Natural killer cell (primary cell): ENCODE results near the gene UPP1. TPM values are rescaled to one million over a fixed set of nuclear protein-coding genes. Genes with fewer than 3 reads are reported as not detected.

Experiments
- ATAC-seq, 3 donors: fragments of 150-1000 bp in 2 of 3; fragments of 200-7000 bp in 1 of 3; cut with Tn5 transposase; 1 replicate in 1 of 3; 2 replicates in 2 of 3; pipeline ENCODE4 v1.10.0; 2021; ENCODE audit warnings: mild to moderate bottlenecking in 2 of 3, moderate library complexity in 2 of 3
- DNase-seq, 2 donors: peaks; one replicate each; pipeline versions ENCODE4 v3.0.0 to v3.0.0-alpha.2; 2013 to 2021; ENCODE audit warnings: mixed read lengths in 1 of 2
- H3K27ac ChIP-seq: one replicate; pipeline ENCODE4 v1.5.1; 2013; ENCODE audit warnings: mild to moderate bottlenecking, low read length
- H3K27me3 ChIP-seq: one replicate; pipeline ENCODE4 v1.6.1; 2013; ENCODE audit warnings: low read length; ENCODE audit not compliant: control insufficient read depth, insufficient read depth
- H3K36me3 ChIP-seq: one replicate; pipeline ENCODE4 v1.6.1; 2013; ENCODE audit warnings: low read length; ENCODE audit not compliant: control insufficient read depth, insufficient read depth
- H3K4me1 ChIP-seq: one replicate; pipeline ENCODE4 v1.6.1; 2013; ENCODE audit warnings: low read length; ENCODE audit not compliant: control insufficient read depth, insufficient read depth
- H3K4me3 ChIP-seq: one replicate; pipeline ENCODE4 v1.5.1; 2013; ENCODE audit warnings: low read length
- H3K9me3 ChIP-seq: one replicate; pipeline ENCODE4 v1.6.1; 2013; ENCODE audit warnings: low read length; ENCODE audit not compliant: control insufficient read depth, insufficient read depth
- H3K27ac Mint-ChIP-seq, 2 donors: one replicate each; pipeline ENCODE4 v1.8.0; 2022; ENCODE audit warnings: mild to moderate bottlenecking in 2 of 2, mixed read lengths in 2 of 2, moderate library complexity in 1 of 2
- H3K27me3 Mint-ChIP-seq, 2 donors: one replicate each; pipeline ENCODE4 v1.8.0; 2022; ENCODE audit warnings: low read depth in 2 of 2, mixed read lengths in 2 of 2
- H3K36me3 Mint-ChIP-seq: one replicate; pipeline ENCODE4 v1.8.0; 2022; ENCODE audit warnings: mixed read lengths
- H3K4me1 Mint-ChIP-seq, 2 donors: one replicate each; pipeline ENCODE4 v1.8.0; 2022; ENCODE audit warnings: mixed read lengths in 2 of 2
- H3K4me3 Mint-ChIP-seq: one replicate; pipeline ENCODE4 v1.8.0; 2022; ENCODE audit warnings: mild to moderate bottlenecking, moderate library complexity, mixed read lengths
- H3K9me3 Mint-ChIP-seq, 2 donors: one replicate each; pipeline ENCODE4 v1.8.0; 2022; ENCODE audit warnings: mixed read lengths in 2 of 2
- WGBS: methylation state at CpG from one replicate; pipeline ENCODE4 v1.1.7; 2013; ENCODE audit warnings: missing lambda C conversion rate; ENCODE audit not compliant: insufficient coverage; 5-methylcytosine and 5-hydroxymethylcytosine counted together
- intact Hi-C: fragments of 100-400 bp; cut with micrococcal nuclease; formaldehyde crosslinking; loops from one replicate; pipeline ENCODE4 v1.14.2; 2022
- total RNA-seq, 4 donors: library from RNA; stranded (reverse); fragments of 120-200 nt in 1 of 4; gene quantifications; one replicate each; pipeline versions ENCODE4 v1.2.3 to v1.2.4, GENCODE V29; 2013 to 2022
- TF ChIP-seq, protein P1 (sequence below): fragments of 200-600 bp; IDR thresholded peaks from one replicate; pipeline ENCODE4 v1.8.0; 2022; ENCODE audit warnings: antibody characterized with exemption

The UPP1 gene
- total RNA-seq, 3 donors from 2014 or later (not counting 1 experiment from before 2014, with no cell fraction given) = 98.5 to 121 (median 113) TPM

DNA sequence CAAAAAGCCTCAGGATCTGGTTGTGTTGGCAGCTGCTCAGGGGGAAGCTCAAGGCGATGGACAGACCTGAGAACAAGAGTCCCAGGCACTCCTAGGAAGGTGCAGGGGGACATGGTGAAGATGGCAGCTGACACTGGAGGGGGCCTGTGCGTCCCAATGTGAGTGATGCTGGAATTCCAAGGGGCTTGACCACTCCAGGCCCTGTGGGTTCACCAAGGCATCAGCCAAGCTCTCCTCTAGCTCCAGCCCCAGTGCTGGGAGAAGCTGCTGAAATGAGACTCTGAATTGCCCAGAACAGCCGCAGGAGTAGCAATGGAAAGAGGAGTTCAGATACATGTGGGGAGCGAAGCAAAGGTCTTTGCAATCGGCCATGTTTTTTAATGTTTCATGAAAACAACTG, 16.0 kb downstream of the UPP1 start:
- H3K4me1 ChIP-seq = peaks cover 25% of the 10 kb centered on the region
- H3K9me3 ChIP-seq = no peaks in the 10 kb centered on the region
- 98% methylated on average over 5 of the region's 5 CpGs for WGBS
- H3K36me3 Mint-ChIP-seq = peaks cover 22% of the 10 kb centered on the region
- peaks cover 79% of the 10 kb centered on the region for H3K36me3 ChIP-seq
- DNase-seq (no peak), ATAC-seq (no peak)
- no peaks in the 10 kb centered on the region for H3K9me3 Mint-ChIP-seq
- H3K27ac Mint-ChIP-seq = peak overlapping the region; percentile 62 to 66
- no peaks in the 10 kb centered on the region for H3K27me3 Mint-ChIP-seq
- peaks cover 30 to 43% of the 10 kb centered on the region in 2 donors for H3K4me1 Mint-ChIP-seq
- H3K4me3 Mint-ChIP-seq = no peak overlapping the region
- H3K27ac ChIP-seq = no peak overlapping the region
- no peak overlapping the region for H3K4me3 ChIP-seq
- intact Hi-C loops = no loop called here
- TF ChIP-seq, protein P1, sequence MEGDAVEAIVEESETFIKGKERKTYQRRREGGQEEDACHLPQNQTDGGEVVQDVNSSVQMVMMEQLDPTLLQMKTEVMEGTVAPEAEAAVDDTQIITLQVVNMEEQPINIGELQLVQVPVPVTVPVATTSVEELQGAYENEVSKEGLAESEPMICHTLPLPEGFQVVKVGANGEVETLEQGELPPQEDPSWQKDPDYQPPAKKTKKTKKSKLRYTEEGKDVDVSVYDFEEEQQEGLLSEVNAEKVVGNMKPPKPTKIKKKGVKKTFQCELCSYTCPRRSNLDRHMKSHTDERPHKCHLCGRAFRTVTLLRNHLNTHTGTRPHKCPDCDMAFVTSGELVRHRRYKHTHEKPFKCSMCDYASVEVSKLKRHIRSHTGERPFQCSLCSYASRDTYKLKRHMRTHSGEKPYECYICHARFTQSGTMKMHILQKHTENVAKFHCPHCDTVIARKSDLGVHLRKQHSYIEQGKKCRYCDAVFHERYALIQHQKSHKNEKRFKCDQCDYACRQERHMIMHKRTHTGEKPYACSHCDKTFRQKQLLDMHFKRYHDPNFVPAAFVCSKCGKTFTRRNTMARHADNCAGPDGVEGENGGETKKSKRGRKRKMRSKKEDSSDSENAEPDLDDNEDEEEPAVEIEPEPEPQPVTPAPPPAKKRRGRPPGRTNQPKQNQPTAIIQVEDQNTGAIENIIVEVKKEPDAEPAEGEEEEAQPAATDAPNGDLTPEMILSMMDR = no peak
- no peaks in the 10 kb centered on the region for H3K27me3 ChIP-seq

DNA sequence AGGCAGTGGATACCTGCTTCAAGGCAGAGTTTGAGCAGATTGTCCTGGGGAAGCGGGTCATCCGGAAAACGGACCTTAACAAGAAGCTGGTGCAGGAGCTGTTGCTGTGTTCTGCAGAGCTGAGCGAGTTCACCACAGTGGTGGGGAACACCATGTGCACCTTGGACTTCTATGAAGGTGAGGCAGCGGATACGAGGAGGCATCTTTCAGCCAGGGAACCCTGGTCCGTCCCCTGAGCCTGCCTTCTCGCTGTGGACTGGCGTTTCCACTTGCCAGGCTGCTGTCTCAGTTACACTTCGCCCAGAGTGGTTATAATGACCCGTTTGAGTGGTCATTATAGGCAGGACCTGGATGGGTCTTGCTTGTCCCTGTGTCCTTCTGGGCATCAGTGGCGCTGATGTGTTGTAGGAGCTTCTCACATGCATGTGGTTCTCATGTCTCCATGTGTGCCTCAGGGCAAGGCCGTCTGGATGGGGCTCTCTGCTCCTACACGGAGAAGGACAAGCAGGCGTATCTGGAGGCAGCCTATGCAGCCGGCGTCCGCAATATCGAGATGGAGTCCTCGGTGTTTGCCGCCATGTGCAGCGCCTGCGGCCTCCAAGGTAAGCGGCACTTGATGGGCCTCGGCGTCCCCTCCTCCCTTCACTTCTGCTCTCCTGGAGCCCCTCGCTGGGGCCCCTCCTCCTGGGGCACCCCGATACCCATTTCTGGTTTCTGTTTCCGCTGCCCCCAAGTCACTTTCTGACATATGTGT, 18.0 kb downstream of the UPP1 start:
- peaks cover 16% of the 10 kb centered on the region for H3K4me1 ChIP-seq
- WGBS = 97% methylated on average over 29 of the region's 29 CpGs
- Mint-ChIP-seq H3K36me3 (peaks cover 17% of the 10 kb centered on the region), H3K27me3 (no peaks in the 10 kb centered on the region), H3K9me3 (no peaks in the 10 kb centered on the region), H3K4me3 (no peak overlapping the region), H3K4me1 (peaks cover 27 to 44% of the 10 kb centered on the region in 2 donors), H3K27ac (peak overlapping the region; percentile 60 to 77)
- no peak for DNase-seq
- H3K9me3 ChIP-seq = no peaks in the 10 kb centered on the region
- H3K27me3 ChIP-seq = no peaks in the 10 kb centered on the region
- peaks cover 63% of the 10 kb centered on the region for H3K36me3 ChIP-seq
- no peak for ATAC-seq
- no peak overlapping the region for H3K4me3 ChIP-seq
- TF ChIP-seq, protein P1 = no peak
- no peak overlapping the region for H3K27ac ChIP-seq
- intact Hi-C loops = no loop called here

DNA sequence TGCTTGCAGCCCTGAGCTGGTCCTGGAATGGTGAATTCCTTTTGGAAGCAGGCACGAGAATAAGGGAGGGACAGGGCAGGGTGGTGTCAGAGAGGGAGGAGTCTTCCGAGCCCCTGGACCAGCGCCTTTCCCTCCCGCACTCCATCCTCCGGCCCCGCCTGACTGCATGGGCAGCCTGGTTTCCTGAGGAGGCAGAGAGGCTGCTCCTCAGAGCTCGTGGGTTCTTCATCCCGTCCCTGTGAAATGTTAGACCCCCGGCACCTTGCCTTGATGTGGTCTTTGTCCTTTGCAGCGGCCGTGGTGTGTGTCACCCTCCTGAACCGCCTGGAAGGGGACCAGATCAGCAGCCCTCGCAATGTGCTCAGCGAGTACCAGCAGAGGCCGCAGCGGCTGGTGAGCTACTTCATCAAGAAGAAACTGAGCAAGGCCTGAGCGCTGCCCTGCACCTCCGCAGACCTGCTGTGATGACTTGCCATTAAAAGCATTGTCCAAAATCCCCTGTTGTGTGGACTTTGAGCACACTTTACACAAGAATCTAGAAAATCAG, 18.9 kb downstream of the UPP1 start:
- Mint-ChIP-seq H3K4me1 (peaks cover 20 to 36% of the 10 kb centered on the region in 2 donors), H3K27me3 (no peaks in the 10 kb centered on the region), H3K9me3 (no peaks in the 10 kb centered on the region), H3K27ac (peak overlapping the region; percentile 35 to 57), H3K4me3 (no peak overlapping the region), H3K36me3 (peaks cover 10% of the 10 kb centered on the region)
- Histone ChIP-seq H3K9me3 (no peaks in the 10 kb centered on the region), H3K27ac (no peak overlapping the region), H3K4me3 (no peak overlapping the region), H3K4me1 (peaks cover 15% of the 10 kb centered on the region), H3K36me3 (peaks cover 54% of the 10 kb centered on the region), H3K27me3 (no peaks in the 10 kb centered on the region)
- TF ChIP-seq, protein P1 = no peak
- ATAC-seq (no peak), DNase-seq (peak in 1 of 2 donors; percentile 1)
- intact Hi-C loops = no loop called here
- 86% methylated on average over 18 of the region's 18 CpGs for WGBS
